ENCODE data around the gene OR10D3.

OR10D3 gene, protein sequence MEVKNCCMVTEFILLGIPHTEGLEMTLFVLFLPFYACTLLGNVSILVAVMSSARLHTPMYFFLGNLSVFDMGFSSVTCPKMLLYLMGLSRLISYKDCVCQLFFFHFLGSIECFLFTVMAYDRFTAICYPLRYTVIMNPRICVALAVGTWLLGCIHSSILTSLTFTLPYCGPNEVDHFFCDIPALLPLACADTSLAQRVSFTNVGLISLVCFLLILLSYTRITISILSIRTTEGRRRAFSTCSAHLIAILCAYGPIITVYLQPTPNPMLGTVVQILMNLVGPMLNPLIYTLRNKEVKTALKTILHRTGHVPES

DNA sequence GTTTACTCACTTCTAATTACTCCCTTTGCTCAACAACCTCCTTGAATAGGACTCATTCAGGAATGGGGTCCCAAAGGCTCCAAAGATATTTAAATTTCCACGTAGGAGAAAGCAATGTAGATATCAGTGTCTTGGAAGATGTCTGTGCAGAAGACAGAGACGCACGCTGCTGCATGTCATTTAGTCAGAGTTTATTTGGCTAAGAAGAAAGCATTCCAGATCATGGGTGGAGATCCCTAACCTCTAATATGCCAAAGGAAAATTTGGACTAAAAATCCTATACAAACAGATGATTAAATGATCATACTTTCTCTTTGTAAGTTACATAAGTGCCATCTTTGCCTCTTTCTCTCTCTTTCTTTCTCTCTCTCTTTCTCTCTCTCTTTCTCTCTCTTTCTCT is at the start of gene OR10D3:
Gene OR10D3, plus strand, starts transcription at position 278 of the 400 bp plus-strand sequence. CDS start 1,925 bp downstream, outside the sequence.
- DNase-seq = no peak
- no peaks in the 10 kb centered on the region for H3K36me3 ChIP-seq
- H3K27ac ChIP-seq = no peak within 1 kb of the TSS
- H3K9me3 ChIP-seq (ENCODE audit: severe bottlenecking) = no peaks in the 10 kb centered on the region
- H3K4me3 ChIP-seq (ENCODE audit: low read depth, low read length) = no peak within 1 kb of the TSS
- H3K27me3 ChIP-seq (ENCODE audit: insufficient read depth, low read depth, severe bottlenecking) = peaks cover 4% of the 10 kb centered on the region
- TF ChIP-seq, protein P1, sequence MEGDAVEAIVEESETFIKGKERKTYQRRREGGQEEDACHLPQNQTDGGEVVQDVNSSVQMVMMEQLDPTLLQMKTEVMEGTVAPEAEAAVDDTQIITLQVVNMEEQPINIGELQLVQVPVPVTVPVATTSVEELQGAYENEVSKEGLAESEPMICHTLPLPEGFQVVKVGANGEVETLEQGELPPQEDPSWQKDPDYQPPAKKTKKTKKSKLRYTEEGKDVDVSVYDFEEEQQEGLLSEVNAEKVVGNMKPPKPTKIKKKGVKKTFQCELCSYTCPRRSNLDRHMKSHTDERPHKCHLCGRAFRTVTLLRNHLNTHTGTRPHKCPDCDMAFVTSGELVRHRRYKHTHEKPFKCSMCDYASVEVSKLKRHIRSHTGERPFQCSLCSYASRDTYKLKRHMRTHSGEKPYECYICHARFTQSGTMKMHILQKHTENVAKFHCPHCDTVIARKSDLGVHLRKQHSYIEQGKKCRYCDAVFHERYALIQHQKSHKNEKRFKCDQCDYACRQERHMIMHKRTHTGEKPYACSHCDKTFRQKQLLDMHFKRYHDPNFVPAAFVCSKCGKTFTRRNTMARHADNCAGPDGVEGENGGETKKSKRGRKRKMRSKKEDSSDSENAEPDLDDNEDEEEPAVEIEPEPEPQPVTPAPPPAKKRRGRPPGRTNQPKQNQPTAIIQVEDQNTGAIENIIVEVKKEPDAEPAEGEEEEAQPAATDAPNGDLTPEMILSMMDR (IDR thresholded peaks at IDR 0.05; ENCODE audit: low read depth, low read length) = no peak

DNA sequence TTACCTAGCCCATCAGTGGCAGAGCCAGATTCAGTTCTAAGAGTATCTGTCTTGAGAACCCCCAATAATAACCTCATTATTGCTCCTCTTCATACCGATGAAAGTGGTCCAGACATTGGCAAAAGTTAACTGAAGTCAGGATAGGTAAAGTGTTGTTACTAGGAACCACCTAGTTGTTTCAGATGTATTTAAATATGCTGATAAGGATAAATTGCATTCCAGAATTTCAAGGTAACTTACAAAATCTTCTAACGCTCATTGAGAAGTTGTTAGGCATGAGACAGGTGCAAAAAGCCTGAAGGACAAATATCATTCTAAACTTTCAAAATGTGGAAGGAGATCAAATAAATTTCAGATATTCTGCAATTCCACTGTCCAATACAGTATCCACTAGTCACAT is 40.1 kb upstream of the OR10D3 start:
- no peak overlapping the region for H3K27ac ChIP-seq
- no peaks in the 10 kb centered on the region for H3K36me3 ChIP-seq
- TF ChIP-seq, protein P1 (IDR thresholded peaks at IDR 0.05; ENCODE audit: low read depth, low read length) = no peak
- H3K27me3 ChIP-seq (ENCODE audit: insufficient read depth, low read depth, severe bottlenecking) = no peaks in the 10 kb centered on the region
- no peak overlapping the region for H3K4me3 ChIP-seq (ENCODE audit: low read depth, low read length)
- peaks cover 2% of the 10 kb centered on the region for H3K9me3 ChIP-seq (ENCODE audit: severe bottlenecking)
- no peak for DNase-seq

DNA sequence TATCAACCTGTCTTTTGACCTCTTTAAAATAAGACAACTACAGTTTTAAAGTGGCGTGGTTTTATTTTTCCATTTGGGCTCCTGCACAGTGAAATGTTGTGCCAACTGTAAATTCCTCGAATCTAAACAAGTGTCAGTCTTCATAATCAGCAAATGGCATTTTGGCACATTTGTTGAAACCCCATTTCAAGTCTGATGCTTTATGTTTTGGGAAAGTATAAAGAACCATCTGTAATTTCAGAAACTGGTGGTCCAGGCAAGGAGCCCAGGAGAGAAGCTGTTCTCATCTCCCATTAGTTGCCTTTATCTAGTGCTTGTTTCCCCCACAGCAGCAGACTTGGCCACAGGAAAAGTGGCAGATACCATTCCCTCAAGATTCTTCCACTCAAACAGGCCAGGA is 35.2 kb upstream of the OR10D3 start:
- TF ChIP-seq, protein P1 (IDR thresholded peaks at IDR 0.05; ENCODE audit: low read depth, low read length) = no peak
- Histone ChIP-seq H3K4me3 (ENCODE audit: low read depth, low read length) (no peak overlapping the region), H3K9me3 (ENCODE audit: severe bottlenecking) (no peaks in the 10 kb centered on the region), H3K36me3 (no peaks in the 10 kb centered on the region), H3K27ac (no peak overlapping the region), H3K27me3 (ENCODE audit: insufficient read depth, low read depth, severe bottlenecking) (no peaks in the 10 kb centered on the region)
- DNase-seq = no peak

DNA sequence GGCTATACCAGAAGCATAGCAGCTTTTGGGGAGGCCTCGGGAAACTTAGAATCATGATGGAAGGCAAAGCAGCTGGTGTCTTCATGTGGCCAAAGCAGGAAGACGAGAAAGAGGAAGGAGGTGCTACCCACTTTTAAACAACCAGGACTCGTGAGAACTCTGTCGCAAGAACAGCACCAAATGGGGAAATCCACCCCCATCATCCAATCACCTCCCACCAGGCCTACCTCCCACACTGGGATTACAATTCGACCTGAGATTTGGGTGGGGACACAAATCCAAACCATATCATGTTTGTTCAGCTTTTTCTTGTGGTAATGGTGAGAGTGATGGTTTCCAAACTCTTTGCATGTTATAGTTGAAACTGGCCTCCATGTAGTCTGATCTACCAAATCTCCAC is 32.5 kb upstream of the OR10D3 start:
- Histone ChIP-seq H3K27me3 (ENCODE audit: insufficient read depth, low read depth, severe bottlenecking) (no peaks in the 10 kb centered on the region), H3K9me3 (ENCODE audit: severe bottlenecking) (no peaks in the 10 kb centered on the region), H3K27ac (no peak overlapping the region), H3K4me3 (ENCODE audit: low read depth, low read length) (no peak overlapping the region), H3K36me3 (no peaks in the 10 kb centered on the region)
- TF ChIP-seq, protein P1 (IDR thresholded peaks at IDR 0.05; ENCODE audit: low read depth, low read length) = no peak
- no peak for DNase-seq

DNA sequence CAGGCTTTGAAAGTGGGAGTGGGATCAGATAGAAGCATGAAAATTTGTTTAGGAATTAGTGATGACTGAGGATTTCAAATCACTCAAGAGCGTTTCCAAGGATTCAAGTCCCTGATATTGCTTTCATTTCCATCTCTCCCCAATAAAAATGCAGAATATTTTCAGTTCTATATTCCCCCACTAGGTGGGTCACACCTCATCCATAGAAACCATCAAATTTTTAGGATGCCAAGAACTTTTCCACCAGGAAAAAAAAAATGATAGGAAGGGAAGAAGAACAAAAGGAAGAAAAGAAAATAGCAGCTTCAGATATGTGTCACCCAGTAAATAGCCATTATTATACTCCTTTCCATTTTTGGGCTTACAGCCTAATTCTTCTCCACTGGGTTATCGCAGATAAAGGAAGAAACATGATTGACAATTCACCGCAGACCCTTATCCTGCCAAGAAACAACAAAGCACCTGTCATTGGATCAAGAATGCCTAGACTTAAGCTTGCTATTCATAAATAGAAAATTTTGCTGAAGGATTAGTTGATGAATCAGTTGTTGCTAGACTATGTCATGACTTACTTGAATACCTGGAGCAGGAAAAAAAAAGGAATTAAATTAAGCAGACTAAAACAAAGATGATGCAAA is 30.3 kb upstream of the OR10D3 start:
- no peaks in the 10 kb centered on the region for H3K27me3 ChIP-seq (ENCODE audit: insufficient read depth, low read depth, severe bottlenecking)
- H3K4me3 ChIP-seq (ENCODE audit: low read depth, low read length) = no peak overlapping the region
- TF ChIP-seq, protein P1 (IDR thresholded peaks at IDR 0.05; ENCODE audit: low read depth, low read length) = no peak

More for the DNA sequence above, 30.3 kb upstream of the OR10D3 start:
- DNase-seq = no peak
- Histone ChIP-seq H3K9me3 (ENCODE audit: severe bottlenecking) (no peaks in the 10 kb centered on the region), H3K27ac (no peak overlapping the region), H3K36me3 (no peaks in the 10 kb centered on the region)
